ENCODE data around the gene ZNF281.

DNA sequence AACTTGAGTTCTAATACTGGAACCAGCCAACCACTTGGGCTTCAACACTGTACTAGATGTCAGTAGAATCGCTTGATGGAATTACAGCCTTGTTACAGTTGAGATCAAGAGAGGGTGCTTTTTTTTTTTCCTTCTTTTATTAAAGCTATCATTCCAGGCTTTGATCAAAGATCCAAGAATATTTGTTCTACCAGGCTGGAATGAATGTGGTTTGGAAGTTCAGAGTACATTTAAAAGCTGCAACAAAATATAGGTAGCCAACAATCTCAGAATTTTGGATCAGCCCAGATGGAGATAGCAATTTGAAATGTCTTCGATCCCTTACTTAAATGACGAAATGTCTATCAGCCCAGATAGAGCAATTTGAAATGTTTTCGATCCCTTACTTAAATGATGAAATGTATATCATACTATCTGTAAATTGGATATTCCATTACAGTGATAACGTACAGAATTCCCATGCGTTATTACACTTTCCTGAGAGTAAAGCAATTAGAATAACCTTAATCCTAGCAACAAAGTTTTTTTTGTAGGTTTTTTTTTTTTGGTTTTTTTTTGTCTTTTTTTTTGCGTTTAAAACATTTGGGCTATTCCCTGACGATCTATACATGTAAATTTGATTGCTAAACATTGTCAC, 3.6 kb downstream of the ZNF281 start:
- TF ChIP-seq, protein P1, sequence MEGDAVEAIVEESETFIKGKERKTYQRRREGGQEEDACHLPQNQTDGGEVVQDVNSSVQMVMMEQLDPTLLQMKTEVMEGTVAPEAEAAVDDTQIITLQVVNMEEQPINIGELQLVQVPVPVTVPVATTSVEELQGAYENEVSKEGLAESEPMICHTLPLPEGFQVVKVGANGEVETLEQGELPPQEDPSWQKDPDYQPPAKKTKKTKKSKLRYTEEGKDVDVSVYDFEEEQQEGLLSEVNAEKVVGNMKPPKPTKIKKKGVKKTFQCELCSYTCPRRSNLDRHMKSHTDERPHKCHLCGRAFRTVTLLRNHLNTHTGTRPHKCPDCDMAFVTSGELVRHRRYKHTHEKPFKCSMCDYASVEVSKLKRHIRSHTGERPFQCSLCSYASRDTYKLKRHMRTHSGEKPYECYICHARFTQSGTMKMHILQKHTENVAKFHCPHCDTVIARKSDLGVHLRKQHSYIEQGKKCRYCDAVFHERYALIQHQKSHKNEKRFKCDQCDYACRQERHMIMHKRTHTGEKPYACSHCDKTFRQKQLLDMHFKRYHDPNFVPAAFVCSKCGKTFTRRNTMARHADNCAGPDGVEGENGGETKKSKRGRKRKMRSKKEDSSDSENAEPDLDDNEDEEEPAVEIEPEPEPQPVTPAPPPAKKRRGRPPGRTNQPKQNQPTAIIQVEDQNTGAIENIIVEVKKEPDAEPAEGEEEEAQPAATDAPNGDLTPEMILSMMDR (IDR thresholded peaks at IDR 0.05) = no peak
- no peak for TF ChIP-seq POLR2A (IDR thresholded peaks at IDR 0.05)
